ENCODE measurements around the gene CARD19. TPM values are rescaled to one million over a fixed set of nuclear protein-coding genes. Genes with fewer than 3 reads are reported as not detected.

Gene CARD19
- total RNA-seq, 1 experiment from 2014 or later: 11.4 TPM

DNA sequence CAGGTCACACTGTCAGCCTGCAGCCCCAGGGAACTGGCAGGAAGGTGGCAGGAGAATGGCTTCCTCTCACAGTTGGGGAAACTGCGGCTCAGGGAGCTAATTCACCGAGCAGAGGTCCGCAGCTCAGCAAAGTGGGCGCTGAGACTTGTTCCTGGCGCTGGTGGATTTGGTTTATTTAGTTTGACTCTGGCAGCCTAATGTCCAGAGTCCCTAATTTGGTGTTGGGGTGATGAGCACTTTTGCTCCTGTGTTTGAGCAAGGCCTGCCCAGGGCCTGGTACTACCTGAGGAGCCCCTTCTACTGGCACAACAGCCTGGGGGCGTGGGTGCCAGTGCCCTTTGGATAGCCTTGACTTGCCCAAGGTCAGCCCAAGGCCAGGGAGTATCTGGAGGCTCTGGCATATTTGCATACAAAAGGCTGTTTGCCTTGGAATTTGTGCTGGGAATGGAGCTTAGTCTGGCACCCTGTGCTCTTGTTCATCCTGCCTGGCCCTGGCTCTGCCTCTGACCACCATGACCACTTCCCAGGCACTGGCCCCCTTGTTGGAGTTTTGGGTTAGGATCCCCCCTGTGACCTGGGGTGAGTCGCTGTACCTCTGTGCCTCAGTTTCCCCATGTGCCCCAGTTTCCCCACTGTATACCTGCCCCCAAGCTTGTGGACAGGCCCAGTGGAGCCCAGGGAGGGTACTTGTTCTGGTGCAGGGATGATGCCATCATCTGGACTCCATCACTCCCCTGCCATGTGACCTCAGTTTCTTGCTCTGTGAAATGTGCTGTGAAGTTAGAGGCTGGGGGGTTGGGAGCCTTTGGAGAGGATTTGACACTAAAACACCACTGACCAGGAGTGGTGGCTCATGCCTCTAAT, 36.1 kb upstream of the CARD19 start:
- Histone ChIP-seq H3K4me3 (ENCODE audit: low read depth, low read length) (no peak overlapping the region), H3K27me3 (replicated peaks; ENCODE audit: control insufficient read depth, insufficient read depth, low read length) (no peaks in the 10 kb centered on the region), H3K9me3 (no peaks in the 10 kb centered on the region), H3K4me1 (peaks cover 16% of the 10 kb centered on the region), H3K36me3 (ENCODE audit: control insufficient read depth, insufficient read depth, low read length) (no peaks in the 10 kb centered on the region)
- no peak for DNase-seq
- H3K27me3 Mint-ChIP-seq (ENCODE audit: insufficient read depth, unreplicated experiment): no peaks in the 10 kb centered on the region
- no peaks in the 10 kb centered on the region for H3K4me1 Mint-ChIP-seq (ENCODE audit: low read depth, unreplicated experiment)
- no peak overlapping the region for H3K27ac Mint-ChIP-seq (ENCODE audit: unreplicated experiment)
- POLR2A ChIA-PET: interaction anchor here (1.5 kb wide), 1 partner anchor 36 kb away, joined by 9 read pairs; no protein-coding TSS in a partner anchor
- H3K36me3 Mint-ChIP-seq (ENCODE audit: insufficient read depth, unreplicated experiment): no peaks in the 10 kb centered on the region
- no TSS peak for BruUV-seq (replicated peaks)
- CTCF ChIA-PET: no interaction called here
- TF ChIP-seq CTCF (IDR thresholded peaks at IDR 0.05; ENCODE audit: insufficient read depth in 1 of 2, low read depth in 1 of 2, low read length in 1 of 2, severe bottlenecking in 1 of 2, unreplicated experiment in 1 of 2): no peak
- no peak overlapping the region for H3K4me3 Mint-ChIP-seq (ENCODE audit: unreplicated experiment)
- intact Hi-C loops (cut with micrococcal nuclease; ENCODE audit: unreplicated experiment): loop anchor here (5.0 kb wide), 1 partner anchor 37 kb away; the partner anchor contains the start of gene CARD19
- H3K9me3 Mint-ChIP-seq (ENCODE audit: unreplicated experiment): no peaks in the 10 kb centered on the region

DNA sequence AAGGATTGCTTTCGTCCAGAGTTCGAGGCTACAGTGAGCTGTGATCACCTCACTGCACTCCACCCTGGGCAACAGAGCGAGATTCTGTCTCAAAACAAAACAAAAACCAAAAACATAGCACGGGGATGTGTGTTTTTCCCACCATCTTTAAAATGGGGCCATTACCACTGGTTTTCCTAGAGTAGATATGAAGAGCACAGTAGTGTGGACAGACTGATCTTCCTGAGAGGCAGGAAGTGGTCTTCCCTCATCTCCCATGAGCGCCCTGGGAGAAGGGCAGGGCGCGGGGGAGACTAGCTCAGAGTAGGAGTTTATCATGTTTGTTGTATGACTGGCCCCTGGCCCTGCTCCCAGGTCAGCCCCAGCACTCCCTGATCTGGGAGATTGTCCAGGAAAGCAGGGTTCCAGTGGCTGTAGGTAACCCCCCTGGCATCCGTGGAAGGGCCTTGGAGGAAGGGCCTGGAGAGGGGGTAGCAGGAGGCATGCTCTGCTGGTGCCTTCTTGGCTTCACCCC, 35.2 kb upstream of the CARD19 start:
- Histone ChIP-seq H3K9me3 (no peaks in the 10 kb centered on the region), H3K4me1 (peaks cover 16% of the 10 kb centered on the region), H3K36me3 (ENCODE audit: control insufficient read depth, insufficient read depth, low read length) (no peaks in the 10 kb centered on the region), H3K27me3 (replicated peaks; ENCODE audit: control insufficient read depth, insufficient read depth, low read length) (no peaks in the 10 kb centered on the region), H3K4me3 (ENCODE audit: low read depth, low read length) (no peak overlapping the region)
- no TSS peak for BruUV-seq (replicated peaks)
- H3K4me3 Mint-ChIP-seq (ENCODE audit: unreplicated experiment): no peak overlapping the region
- POLR2A ChIA-PET: interaction anchor here (1.5 kb wide), 1 partner anchor 35 kb away, joined by 9 read pairs; no protein-coding TSS in a partner anchor
- DNase-seq: no peak
- no peak overlapping the region for H3K27ac Mint-ChIP-seq (ENCODE audit: unreplicated experiment)
- no peaks in the 10 kb centered on the region for H3K36me3 Mint-ChIP-seq (ENCODE audit: insufficient read depth, unreplicated experiment)
- CTCF ChIA-PET: interaction anchor here (0.8 kb wide), 1 partner anchor 35 kb away, joined by 3 read pairs; no protein-coding TSS in a partner anchor
- TF ChIP-seq CTCF (IDR thresholded peaks at IDR 0.05; ENCODE audit: insufficient read depth in 1 of 2, low read depth in 1 of 2, low read length in 1 of 2, severe bottlenecking in 1 of 2, unreplicated experiment in 1 of 2): no peak
- no peaks in the 10 kb centered on the region for H3K4me1 Mint-ChIP-seq (ENCODE audit: low read depth, unreplicated experiment)
- no peaks in the 10 kb centered on the region for H3K9me3 Mint-ChIP-seq (ENCODE audit: unreplicated experiment)
- H3K27me3 Mint-ChIP-seq (ENCODE audit: insufficient read depth, unreplicated experiment): no peaks in the 10 kb centered on the region
- intact Hi-C loops (cut with micrococcal nuclease; ENCODE audit: unreplicated experiment): no loop called here

- H3K4me1 Mint-ChIP-seq (ENCODE audit: low read depth, unreplicated experiment): no peaks in the 10 kb centered on the region
- Histone ChIP-seq H3K36me3 (ENCODE audit: control insufficient read depth, insufficient read depth, low read length) (no peaks in the 10 kb centered on the region), H3K4me1 (peaks cover 16% of the 10 kb centered on the region), H3K27me3 (replicated peaks; ENCODE audit: control insufficient read depth, insufficient read depth, low read length) (no peaks in the 10 kb centered on the region), H3K9me3 (no peaks in the 10 kb centered on the region), H3K4me3 (ENCODE audit: low read depth, low read length) (no peak overlapping the region)
- no peaks in the 10 kb centered on the region for H3K27me3 Mint-ChIP-seq (ENCODE audit: insufficient read depth, unreplicated experiment)
- POLR2A ChIA-PET: no interaction called here
- intact Hi-C loops (cut with micrococcal nuclease; ENCODE audit: unreplicated experiment): no loop called here
- H3K36me3 Mint-ChIP-seq (ENCODE audit: insufficient read depth, unreplicated experiment): no peaks in the 10 kb centered on the region
- no peak for TF ChIP-seq CTCF (IDR thresholded peaks at IDR 0.05; ENCODE audit: insufficient read depth in 1 of 2, low read depth in 1 of 2, low read length in 1 of 2, severe bottlenecking in 1 of 2, unreplicated experiment in 1 of 2)
- DNase-seq: no peak
- H3K4me3 Mint-ChIP-seq (ENCODE audit: unreplicated experiment): no peak overlapping the region
- no peaks in the 10 kb centered on the region for H3K9me3 Mint-ChIP-seq (ENCODE audit: unreplicated experiment)
- CTCF ChIA-PET: interaction anchor here (0.8 kb wide), 1 partner anchor 34 kb away, joined by 3 read pairs; no protein-coding TSS in a partner anchor
- no peak overlapping the region for H3K27ac Mint-ChIP-seq (ENCODE audit: unreplicated experiment)
- BruUV-seq (replicated peaks): no TSS peak
Measured at GRCh38 chr9:93061260-93061751, 34.7 kb upstream of the CARD19 start.
